Erythroblast (primary cell): ENCODE data around the gene ZNF536.

ENCODE experiments used
- GATA1 ChIP-seq: IDR thresholded peaks from 2 replicates; pipeline ENCODE4 v1.6.1; 2011; ENCODE audit warnings: low read depth, mild to moderate bottlenecking, control low read depth, low read length, moderate library complexity
- POLR2A ChIP-seq: IDR thresholded peaks from 2 replicates; pipeline ENCODE4 v1.6.1; 2011; ENCODE audit warnings: mild to moderate bottlenecking, low read length

GRCh38 chr19:30551271-30551670, 179.1 kb downstream of the ZNF536 start:
- TF ChIP-seq POLR2A (no peak), GATA1 (no peak)
